Right forelimb (tissue), 1 donor: Measurements from ENCODE around the gene PDGFB.

Experiments used
- DNase-seq: peaks from one replicate; pipeline ENCODE4 v3.0.0-alpha.2; 2018

Gene PDGFB

DNA sequence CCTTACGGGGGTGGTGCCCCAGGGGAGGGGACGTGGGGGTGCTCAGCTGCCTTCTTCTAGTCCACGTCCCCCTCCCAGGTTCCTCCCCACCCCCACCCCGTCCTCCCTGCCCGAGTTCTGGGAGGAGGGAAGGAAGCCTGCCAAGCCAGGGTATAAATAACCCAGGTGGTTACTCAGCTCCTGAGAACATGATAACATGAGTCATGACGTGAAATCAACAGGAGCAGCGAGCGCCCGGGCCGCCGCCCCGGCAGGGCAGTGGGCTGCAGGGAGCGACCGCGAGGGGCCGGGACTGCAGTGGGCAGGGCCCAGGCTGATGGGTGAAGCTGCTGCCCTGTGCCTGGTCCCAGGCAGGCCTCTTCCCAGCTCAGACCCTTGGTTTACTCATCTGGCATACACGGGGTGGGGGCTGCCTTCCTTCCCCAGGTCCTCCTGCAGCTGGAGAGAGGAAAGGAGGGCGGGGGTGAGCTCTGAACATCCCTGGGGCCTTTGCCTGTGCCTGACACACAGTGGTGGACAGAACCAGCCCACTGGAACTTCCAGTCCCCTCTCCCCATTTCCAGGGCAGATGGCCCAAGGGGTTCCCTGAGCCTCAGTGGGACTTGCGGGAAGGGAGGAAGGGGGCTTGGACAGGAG, 8.8 kb upstream of the PDGFB start:
- no peak for DNase-seq

DNA sequence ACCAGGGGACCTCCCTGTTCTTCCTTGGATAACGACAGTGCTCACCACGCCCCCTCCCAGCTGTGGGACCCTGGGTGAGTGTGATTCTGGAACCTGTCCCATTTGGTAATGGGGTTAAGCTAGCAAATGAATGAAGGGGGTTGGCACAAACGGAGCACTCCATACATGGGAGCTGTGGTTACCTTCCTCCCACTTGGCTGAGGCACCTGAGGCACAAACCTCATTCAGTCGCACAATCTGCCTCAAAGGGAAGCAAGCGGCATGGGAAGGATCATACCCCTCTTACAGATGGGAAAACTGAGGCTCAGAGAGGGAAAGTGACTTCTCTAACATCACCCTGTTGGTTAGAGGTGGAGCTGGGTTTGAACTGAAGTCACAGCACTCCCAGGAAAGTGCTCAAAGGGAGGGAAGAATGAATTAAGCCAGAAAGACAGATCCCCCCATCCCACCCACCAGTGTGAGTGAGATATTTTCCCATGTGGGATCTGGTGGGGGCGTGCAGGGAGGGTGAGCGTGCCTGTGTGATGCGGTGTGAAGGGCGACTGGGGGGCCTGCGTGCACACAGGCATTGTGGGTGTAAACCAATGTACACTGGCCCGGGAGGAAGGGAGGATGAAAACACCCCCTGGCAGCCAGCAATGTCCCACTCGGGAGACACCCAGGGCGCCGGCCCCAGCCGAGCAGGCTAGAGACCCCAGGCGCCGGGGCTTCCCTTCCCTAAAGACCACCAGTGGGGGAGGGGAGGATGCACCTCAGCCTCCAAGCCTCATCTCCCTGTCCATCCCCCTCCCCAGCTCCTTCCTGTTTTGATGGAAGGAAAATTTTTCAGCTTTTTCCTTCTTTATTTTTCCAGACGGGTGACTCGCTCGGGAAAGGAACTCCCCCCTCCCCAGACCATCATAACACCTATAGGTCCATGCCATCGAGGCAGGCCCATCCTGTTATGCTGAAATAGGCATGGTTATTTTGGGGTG, 8.0 kb upstream of the PDGFB start:
- no peak for DNase-seq

DNA sequence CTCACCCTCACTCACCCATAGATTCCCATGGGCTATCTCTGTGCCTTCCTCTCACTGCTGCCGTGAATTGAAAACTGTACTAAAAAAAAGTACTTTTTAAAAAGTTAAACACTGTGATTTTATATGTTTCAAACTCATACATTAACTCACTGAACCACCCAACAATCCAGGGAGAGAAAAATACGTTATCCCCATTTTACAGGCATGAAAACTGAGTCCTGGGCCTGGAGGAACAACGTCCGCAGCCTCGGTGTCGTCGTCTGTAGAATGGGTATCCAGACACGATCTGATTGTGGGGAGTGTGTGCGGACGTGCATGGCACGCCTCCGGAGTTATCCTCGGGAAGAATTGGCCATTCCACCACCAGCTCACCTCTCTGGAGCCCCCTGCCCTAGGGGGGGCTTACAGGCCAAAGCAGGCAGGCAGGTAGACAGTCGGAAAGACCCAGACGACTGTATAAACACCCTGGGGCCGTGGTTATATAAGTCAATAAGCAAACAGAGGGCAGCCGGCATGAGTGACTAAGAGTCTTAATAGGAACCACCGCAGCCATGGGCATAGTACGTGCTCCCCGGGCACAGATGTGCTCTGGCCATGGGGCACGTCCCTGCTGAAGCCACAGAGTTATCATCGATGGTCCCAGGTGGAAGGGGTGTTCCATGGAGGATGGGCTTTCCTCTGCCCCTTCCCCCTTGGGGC, 7.1 kb upstream of the PDGFB start:
- no peak for DNase-seq

- DNase-seq: no peak
Measured at GRCh38 chr22:39250838-39251237, 6.1 kb upstream of the PDGFB start.

GRCh38 chr22:39250131-39250530, 5.3 kb upstream of the PDGFB start:
- no peak for DNase-seq

- DNase-seq: no peak
Measured at GRCh38 chr22:39249086-39249704, 4.4 kb upstream of the PDGFB start.

DNA sequence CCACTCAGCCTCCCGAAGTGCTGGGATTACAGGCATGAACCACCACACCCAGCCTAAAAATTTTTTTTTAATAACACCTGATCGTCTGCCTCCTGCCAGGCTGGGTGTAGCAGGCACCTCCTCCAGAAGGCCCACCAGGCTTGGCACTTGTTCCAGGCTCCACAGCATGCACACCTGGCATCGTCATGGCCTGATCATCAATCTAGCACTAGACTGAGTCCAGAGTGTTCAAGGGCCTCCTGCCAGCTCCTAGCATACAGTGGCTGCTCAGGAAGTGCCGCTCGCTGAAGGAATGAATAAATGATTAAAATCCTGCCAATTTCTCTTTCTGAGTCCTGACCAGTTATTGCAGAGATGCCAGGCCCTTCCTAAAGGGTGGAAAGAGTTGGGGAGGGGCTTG, 3.5 kb upstream of the PDGFB start:
- no peak for DNase-seq

GRCh38 chr22:39247361-39247760, 2.6 kb upstream of the PDGFB start:
- DNase-seq: no peak

GRCh38 chr22:39246690-39247332, 2.0 kb upstream of the PDGFB start:
- DNase-seq: no peak

DNA sequence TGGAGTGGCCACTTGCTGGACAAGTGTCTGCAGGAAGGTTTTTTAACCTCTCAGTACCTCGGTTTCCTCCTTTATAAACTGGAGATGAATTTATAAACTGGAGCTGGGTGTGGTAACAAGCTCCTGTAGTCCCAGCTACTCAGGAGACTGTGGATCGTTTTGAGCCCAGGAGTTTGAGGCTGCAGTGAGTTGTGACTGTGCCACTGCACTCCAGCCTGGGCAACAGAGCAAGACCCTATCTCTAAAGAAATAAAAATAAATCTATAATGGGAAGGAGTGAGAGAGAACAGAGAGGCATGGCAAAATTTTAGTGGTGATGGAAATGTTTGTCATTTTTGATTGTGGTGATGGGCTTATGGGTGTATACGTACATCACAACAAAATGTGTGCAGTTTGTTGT, 1.4 kb upstream of the PDGFB start:
- no peak for DNase-seq

GRCh38 chr22:39245130-39246039, 603 bp upstream of the PDGFB start:
- no peak for DNase-seq

- no peak for DNase-seq
Measured at GRCh38 chr22:39244136-39244495, 666 bp downstream of the PDGFB start.

DNA sequence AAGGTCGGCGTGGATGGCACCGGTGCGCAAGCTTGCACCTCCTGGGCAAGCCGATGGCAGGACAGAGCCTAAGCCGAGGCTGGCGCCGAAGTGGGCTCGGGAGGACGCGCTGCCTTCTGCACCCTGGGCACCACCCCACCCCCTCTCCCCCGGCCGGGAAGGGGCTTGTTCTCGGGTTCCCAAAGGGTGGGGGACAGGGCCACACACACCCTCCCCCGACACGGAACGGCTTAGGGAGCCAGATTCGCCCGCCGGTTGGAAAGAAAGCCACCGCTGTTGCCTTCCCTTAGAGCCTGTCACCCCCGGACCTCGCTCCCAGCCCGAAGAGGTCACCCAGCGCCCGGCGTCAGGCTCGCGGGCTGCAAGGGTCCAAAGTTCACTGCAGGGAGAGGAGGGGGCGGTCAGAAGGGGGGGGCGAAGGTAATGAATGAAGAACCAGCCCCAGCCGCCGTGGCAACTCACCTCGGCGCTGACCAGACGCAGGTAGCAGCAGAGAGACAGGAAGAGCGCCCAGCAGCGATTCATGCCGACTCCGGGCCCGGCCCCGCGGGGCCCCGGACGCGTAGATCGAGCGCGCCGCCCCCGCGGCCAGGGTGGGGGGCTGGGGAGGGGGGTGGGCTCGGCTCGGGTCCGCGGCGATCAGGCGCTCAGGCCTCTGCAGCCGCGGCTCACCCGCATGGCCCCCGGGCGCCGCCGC, 1.2 kb downstream of the PDGFB start:
- no peak for DNase-seq

- no peak for DNase-seq
Measured at GRCh38 chr22:39242595-39243438, 2.0 kb downstream of the PDGFB start.

GRCh38 chr22:39241794-39242594, 2.8 kb downstream of the PDGFB start:
- DNase-seq: no peak

DNA sequence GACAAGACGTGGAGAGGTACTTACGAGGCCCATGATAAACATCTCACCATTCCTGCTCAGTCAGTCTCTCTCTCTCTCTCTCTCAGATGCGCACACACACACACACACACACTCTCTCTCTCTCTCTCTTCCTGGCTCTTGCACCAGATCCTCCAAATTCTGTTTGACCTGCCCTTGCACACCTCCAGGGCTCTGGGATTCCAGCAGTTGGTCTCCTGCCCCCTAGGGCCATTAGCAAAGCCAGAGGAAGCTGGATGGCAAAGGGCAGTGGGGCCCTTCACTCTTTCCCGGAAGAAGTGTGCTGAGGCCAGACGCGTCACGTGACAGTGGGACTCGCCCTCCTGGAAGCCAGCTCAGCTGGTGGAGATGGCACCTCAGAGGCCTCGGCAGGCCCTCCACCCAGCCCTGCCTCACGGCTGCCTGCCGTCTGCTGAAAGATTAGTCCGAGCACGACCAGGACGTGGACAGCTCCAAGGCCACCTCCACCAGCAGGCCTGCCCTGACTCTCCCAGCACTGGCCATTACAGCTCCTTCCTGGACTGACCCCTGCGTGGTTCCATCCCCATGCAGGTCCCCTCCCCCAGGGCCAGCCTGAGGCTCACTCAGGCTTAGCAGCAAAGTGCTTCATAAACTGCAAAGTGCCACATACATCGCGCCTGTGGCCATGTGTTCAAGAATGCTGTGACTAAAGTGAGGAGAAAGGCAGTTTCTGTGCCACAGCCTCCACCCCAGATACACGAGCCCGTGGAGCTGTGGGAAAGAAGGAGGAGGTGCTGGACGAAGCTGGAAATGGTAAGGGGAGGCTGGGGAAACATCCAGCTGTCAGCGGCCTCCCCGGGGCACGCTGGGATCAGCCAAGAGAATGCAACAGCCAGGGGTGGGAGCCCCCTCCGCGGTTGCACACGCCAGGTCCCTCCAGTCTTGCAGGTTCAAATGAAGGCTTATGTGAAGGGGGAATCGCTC, 3.7 kb downstream of the PDGFB start:
- no peak for DNase-seq

DNA sequence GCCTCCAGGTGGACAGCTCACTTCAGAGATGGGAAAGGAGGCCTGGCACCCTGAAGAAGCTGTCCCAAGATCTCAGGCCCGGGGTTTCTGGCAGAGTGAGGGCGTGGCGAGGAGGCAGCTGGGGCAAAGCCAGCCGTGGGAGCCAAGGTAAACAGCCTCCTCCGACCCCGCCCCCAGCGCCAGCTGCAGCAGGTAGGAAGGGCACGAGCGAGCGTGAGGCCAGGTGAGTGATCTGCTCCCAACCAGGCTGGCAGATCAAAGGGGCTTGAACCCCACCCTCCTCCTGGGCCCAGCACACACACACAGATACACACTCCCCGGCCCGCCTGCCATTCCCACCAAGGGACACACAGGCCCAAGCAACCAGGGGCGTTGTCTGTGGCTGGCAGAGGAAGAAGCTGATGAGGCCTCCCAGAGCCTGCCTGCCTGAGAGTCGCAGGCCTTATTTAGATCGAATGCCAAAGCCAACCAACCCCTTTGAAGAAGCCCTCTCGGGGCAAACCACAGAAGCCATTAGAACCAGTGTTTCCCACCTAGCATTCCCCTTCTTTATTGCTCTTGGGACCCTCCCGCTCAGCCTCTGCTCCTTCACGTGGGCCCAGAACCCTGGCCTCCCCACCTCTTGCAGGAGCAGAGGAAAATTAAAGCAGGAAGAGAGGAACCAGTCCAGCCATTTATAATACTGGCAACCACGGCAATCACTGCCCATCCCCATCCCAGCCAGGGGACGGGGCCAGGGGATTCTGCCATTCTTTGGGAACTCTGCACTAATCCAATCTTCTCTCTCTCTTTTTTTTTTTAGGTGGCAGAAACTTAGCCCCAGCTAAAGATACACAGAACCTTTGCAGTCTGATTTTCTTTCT, 5.0 kb downstream of the PDGFB start:
- no peak for DNase-seq
